Activated B cell treated with CpG ODN at 0.5 μM for 24 hours (primary cell): ENCODE results near the gene OMA1. TPM values are rescaled to one million over a fixed set of nuclear protein-coding genes. Genes with fewer than 3 reads are reported as not detected.

Experiments
- ATAC-seq: fragments of 200-7000 bp; cut with Tn5 transposase; one replicate; pipeline ENCODE4 v1.10.0; 2021; ENCODE audit warnings: low read depth, mild to moderate bottlenecking, moderate library complexity
- CTCF ChIA-PET: fragments of 350-600 bp; sonication (Branson Sonifier 250); formaldehyde crosslinking; loops from one replicate; lab custom pipeline; 2021; ENCODE audit warnings: antibody characterized with exemption; lab: Charles Lee
- POLR2A ChIA-PET: fragments of 350-600 bp; sonication (Branson Sonifier 250); formaldehyde crosslinking; loops from one replicate; lab custom pipeline; 2021; ENCODE audit warnings: antibody characterized with exemption; lab: Charles Lee
- DNase-seq: peaks from one replicate; pipeline ENCODE4 v3.0.0; 2022
- H3K27ac Mint-ChIP-seq: one replicate; pipeline ENCODE4 v1.8.0; 2020; ENCODE audit warnings: mixed read lengths
- H3K27me3 Mint-ChIP-seq: one replicate; pipeline ENCODE4 v1.8.0; 2021; ENCODE audit warnings: mixed read lengths
- H3K36me3 Mint-ChIP-seq: one replicate; pipeline ENCODE4 v1.8.0; 2021; ENCODE audit warnings: low read depth, mixed read lengths
- H3K4me1 Mint-ChIP-seq: one replicate; pipeline ENCODE4 v1.8.0; 2021; ENCODE audit warnings: mixed read lengths
- H3K4me3 Mint-ChIP-seq: one replicate; pipeline ENCODE4 v1.8.0; 2020; ENCODE audit warnings: mild to moderate bottlenecking, mixed read lengths
- H3K9me3 Mint-ChIP-seq: one replicate; pipeline ENCODE4 v1.8.0; 2020; ENCODE audit warnings: mixed read lengths
- CTCF ChIP-seq: fragments of 200-600 bp; IDR thresholded peaks from one replicate; pipeline ENCODE4 v1.8.0; 2022; ENCODE audit warnings: antibody characterized with exemption, mild to moderate bottlenecking
- intact Hi-C: fragments of 100-400 bp; cut with micrococcal nuclease; formaldehyde crosslinking; loops from one replicate; pipeline ENCODE4 v1.15.1; 2024
- total RNA-seq: library from RNA; stranded (reverse); gene quantifications from 2 replicates; pipeline ENCODE4 v1.2.3, GENCODE V29; 2022

OMA1 gene
- total RNA-seq, 1 donor from 2014 or later: 48.7 TPM

GRCh38 chr1:58447042-58447441, 99.5 kb downstream of the OMA1 start:
- H3K27ac Mint-ChIP-seq: no peak overlapping the region

GRCh38 chr1:58446368-58446767, 100.2 kb downstream of the OMA1 start:
- Mint-ChIP-seq H3K36me3 (peaks cover 16% of the 10 kb centered on the region), H3K27ac (no peak overlapping the region), H3K4me3 (no peak overlapping the region), H3K27me3 (no peaks in the 10 kb centered on the region), H3K9me3 (no peaks in the 10 kb centered on the region), H3K4me1 (no peaks in the 10 kb centered on the region)
- no peak for TF ChIP-seq CTCF
- ATAC-seq: no peak
- ChIA-PET POLR2A (no interaction called here), CTCF (no interaction called here)
- intact Hi-C loops: no loop called here
- DNase-seq: no peak

More at GRCh38 chr1:58447042-58447441, 99.5 kb downstream of the OMA1 start:
- intact Hi-C loops: no loop called here
- ChIA-PET CTCF (no interaction called here), POLR2A (no interaction called here)
- H3K9me3 Mint-ChIP-seq: no peaks in the 10 kb centered on the region
- H3K36me3 Mint-ChIP-seq: peaks cover 9% of the 10 kb centered on the region
- DNase-seq (no peak), ATAC-seq (no peak)
- no peak overlapping the region for H3K4me3 Mint-ChIP-seq
- H3K4me1 Mint-ChIP-seq: no peaks in the 10 kb centered on the region
- no peak for TF ChIP-seq CTCF
- no peaks in the 10 kb centered on the region for H3K27me3 Mint-ChIP-seq

GRCh38 chr1:58443986-58444868, 102.3 kb downstream of the OMA1 start:
- Mint-ChIP-seq H3K4me3 (no peak overlapping the region), H3K27me3 (no peaks in the 10 kb centered on the region), H3K36me3 (peaks cover 16% of the 10 kb centered on the region), H3K4me1 (no peaks in the 10 kb centered on the region), H3K27ac (no peak overlapping the region), H3K9me3 (no peaks in the 10 kb centered on the region)
- intact Hi-C loops: no loop called here
- no peak for TF ChIP-seq CTCF
- CTCF ChIA-PET: no interaction called here
- ATAC-seq (no peak), DNase-seq (no peak)
- POLR2A ChIA-PET: no interaction called here

GRCh38 chr1:58442114-58442513, 104.4 kb downstream of the OMA1 start:
- POLR2A ChIA-PET: interaction anchor here (0.6 kb wide), 1 partner anchor 11 kb away, joined by 5 read pairs; no protein-coding TSS in a partner anchor
- peaks cover 16% of the 10 kb centered on the region for H3K36me3 Mint-ChIP-seq
- CTCF ChIA-PET: no interaction called here
- no peak overlapping the region for H3K27ac Mint-ChIP-seq
- intact Hi-C loops: no loop called here
- DNase-seq (no peak), ATAC-seq (no peak)
- no peak overlapping the region for H3K4me3 Mint-ChIP-seq
- no peaks in the 10 kb centered on the region for H3K9me3 Mint-ChIP-seq
- no peak for TF ChIP-seq CTCF
- H3K27me3 Mint-ChIP-seq: no peaks in the 10 kb centered on the region
- no peaks in the 10 kb centered on the region for H3K4me1 Mint-ChIP-seq

- no peak for TF ChIP-seq CTCF
- CTCF ChIA-PET: no interaction called here
- ATAC-seq: no peak
- H3K36me3 Mint-ChIP-seq: peaks cover 12% of the 10 kb centered on the region
- H3K27me3 Mint-ChIP-seq: no peaks in the 10 kb centered on the region
- intact Hi-C loops: no loop called here
- POLR2A ChIA-PET: no interaction called here
- no peaks in the 10 kb centered on the region for H3K4me1 Mint-ChIP-seq
- no peak overlapping the region for H3K4me3 Mint-ChIP-seq
- no peaks in the 10 kb centered on the region for H3K9me3 Mint-ChIP-seq
- H3K27ac Mint-ChIP-seq: no peak overlapping the region
- no peak for DNase-seq
These were observed 104.8 kb downstream of the OMA1 start for GRCh38 chr1:58441699-58442098.
